ENCODE data around the gene INPP1.

DNA sequence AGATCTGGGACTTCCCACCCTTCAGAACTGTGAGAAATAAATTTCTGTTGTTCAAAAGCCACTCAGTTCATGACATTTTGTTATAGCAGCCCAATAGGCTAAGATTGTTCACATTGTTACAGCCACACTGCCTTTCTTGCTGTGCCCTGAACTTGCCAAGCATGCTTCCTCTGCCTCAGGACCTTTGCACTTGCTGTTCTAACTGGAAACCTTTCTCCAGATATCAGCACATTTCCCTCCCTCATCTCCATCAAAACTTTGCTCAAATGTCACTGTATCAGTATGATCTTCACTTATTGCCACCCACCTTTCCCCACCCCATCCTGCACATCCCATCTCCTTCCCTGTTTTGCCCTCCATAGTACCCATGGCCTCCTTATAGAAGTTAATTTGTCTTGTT is 32.7 kb downstream of the INPP1 start:
- TF ChIP-seq, protein P1, sequence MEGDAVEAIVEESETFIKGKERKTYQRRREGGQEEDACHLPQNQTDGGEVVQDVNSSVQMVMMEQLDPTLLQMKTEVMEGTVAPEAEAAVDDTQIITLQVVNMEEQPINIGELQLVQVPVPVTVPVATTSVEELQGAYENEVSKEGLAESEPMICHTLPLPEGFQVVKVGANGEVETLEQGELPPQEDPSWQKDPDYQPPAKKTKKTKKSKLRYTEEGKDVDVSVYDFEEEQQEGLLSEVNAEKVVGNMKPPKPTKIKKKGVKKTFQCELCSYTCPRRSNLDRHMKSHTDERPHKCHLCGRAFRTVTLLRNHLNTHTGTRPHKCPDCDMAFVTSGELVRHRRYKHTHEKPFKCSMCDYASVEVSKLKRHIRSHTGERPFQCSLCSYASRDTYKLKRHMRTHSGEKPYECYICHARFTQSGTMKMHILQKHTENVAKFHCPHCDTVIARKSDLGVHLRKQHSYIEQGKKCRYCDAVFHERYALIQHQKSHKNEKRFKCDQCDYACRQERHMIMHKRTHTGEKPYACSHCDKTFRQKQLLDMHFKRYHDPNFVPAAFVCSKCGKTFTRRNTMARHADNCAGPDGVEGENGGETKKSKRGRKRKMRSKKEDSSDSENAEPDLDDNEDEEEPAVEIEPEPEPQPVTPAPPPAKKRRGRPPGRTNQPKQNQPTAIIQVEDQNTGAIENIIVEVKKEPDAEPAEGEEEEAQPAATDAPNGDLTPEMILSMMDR (optimal IDR thresholded peaks at IDR 0.05 in 1 of 3, IDR thresholded peaks at IDR 0.05 in 1 of 3, conservative IDR thresholded peaks at IDR 0.05 in 1 of 3; ENCODE audit: extremely low read depth in 1 of 3, insufficient read depth in 2 of 3, low read length in 3 of 3), result no peak
- no peak for TF ChIP-seq EZH2 (IDR thresholded peaks at IDR 0.05; ENCODE audit: low read length)
